K562 (cell line): ENCODE results near the gene TMEM69. TPM values are rescaled to one million over a fixed set of nuclear protein-coding genes. Genes with fewer than 3 reads are reported as not detected.
A peak's percentile ranks its signal among the peaks of the same experiment; 100 is the strongest.

Experiments
- ADNP ChIP-seq: fragments of 200-800 bp; sonication (Bioruptor generic); IDR thresholded peaks from 2 replicates; pipeline ENCODE4 v1.6.1; 2016; ENCODE audit warnings: missing genetic modification characterization, missing compliant biosample characterization
- BRF1 ChIP-seq: IDR thresholded peaks from 3 replicates; pipeline ENCODE4 v1.6.1; 2011; ENCODE audit warnings: borderline replicate concordance, mild to moderate bottlenecking; ENCODE audit not compliant: insufficient read length; ENCODE audit errors: extremely low read depth
- CC2D1A ChIP-seq: fragments of 450-650 bp; IDR thresholded peaks from 2 replicates; pipeline ENCODE4 v1.6.1; 2017; ENCODE audit warnings: mild to moderate bottlenecking
- CHCHD3 ChIP-seq: fragments of 250-450 bp; sonication (Bioruptor Pico); IDR thresholded peaks from 2 replicates; pipeline ENCODE4 v2.1.2; 2022; ENCODE audit warnings: mild to moderate bottlenecking
- FOSL1 ChIP-seq: fragments of 200-800 bp; sonication (Bioruptor generic); conservative IDR thresholded peaks from 2 replicates; pipeline ENCODE4 v1.6.1; 2016; ENCODE audit warnings: missing genetic modification characterization, missing compliant biosample characterization
- HCFC1 ChIP-seq: IDR thresholded peaks from 2 replicates; pipeline ENCODE4 v1.6.1; 2012; ENCODE audit warnings: low read depth, low read length, improper control_type of control experiment
- MAFG ChIP-seq: fragments of 450-650 bp; conservative IDR thresholded peaks from 2 replicates; pipeline ENCODE4 v1.6.1; 2016; ENCODE audit warnings: missing genetic modification characterization, missing compliant biosample characterization
- MCM7 ChIP-seq, 2 experiments: fragments of 450-650 bp; IDR thresholded peaks; 2 replicates each; pipeline ENCODE4 v1.6.1; 2016 to 2018
- NCOR1 ChIP-seq: fragments of 450-650 bp; IDR thresholded peaks from 2 replicates; pipeline ENCODE4 v1.6.1; 2016; ENCODE audit warnings: mild to moderate bottlenecking, moderate library complexity
- NR2C1 ChIP-seq, 2 experiments: fragments of 450-650 bp; IDR thresholded peaks; 2 replicates each; pipeline ENCODE4 v1.6.1; 2017; ENCODE audit warnings: mild to moderate bottlenecking in 2 of 2, antibody characterized with exemption in 1 of 2, inconsistent platforms in 1 of 2, missing compliant biosample characterization in 1 of 2, missing genetic modification characterization in 1 of 2
- RBM17 ChIP-seq: fragments of 200-400 bp; formaldehyde crosslinking; IDR thresholded peaks from 2 replicates; pipeline ENCODE4 v1.6.1; 2017; ENCODE audit warnings: low read depth, mild to moderate bottlenecking, low read length, borderline replicate concordance
- RFX7 ChIP-seq: fragments of 250-450 bp; sonication (Bioruptor Pico); IDR thresholded peaks from 2 replicates; pipeline ENCODE4 v1.5.1; 2021; ENCODE audit warnings: mild to moderate bottlenecking
- SIRT6 ChIP-seq: IDR thresholded peaks from one replicate; pipeline ENCODE4 v1.6.1; 2012; ENCODE audit warnings: low read depth, mild to moderate bottlenecking, control low read depth, inconsistent platforms, low read length, moderate library complexity
- SIX5 ChIP-seq, 2 experiments: IDR thresholded peaks; 2 replicates each; pipeline ENCODE4 v1.6.1; 2011; ENCODE audit warnings: low read length in 2 of 2, borderline replicate concordance in 1 of 2, low read depth in 1 of 2, mild to moderate bottlenecking in 1 of 2, moderate library complexity in 1 of 2; ENCODE audit not compliant: insufficient read depth in 1 of 2
- VEZF1 ChIP-seq: fragments of 200-800 bp; sonication (Bioruptor generic); IDR thresholded peaks from 2 replicates; pipeline ENCODE4 v1.6.1; 2017; ENCODE audit warnings: missing genetic modification characterization, missing compliant biosample characterization
- XRCC3 ChIP-seq: fragments of 450-650 bp; IDR thresholded peaks from 2 replicates; pipeline ENCODE4 v1.6.1; 2017; ENCODE audit warnings: mild to moderate bottlenecking, moderate library complexity
- ZC3H8 ChIP-seq: fragments of 450-650 bp; IDR thresholded peaks from 2 replicates; pipeline ENCODE4 v1.6.1; 2017
- ZFX ChIP-seq: sonication (generic); formaldehyde crosslinking; IDR thresholded peaks from 2 replicates; pipeline ENCODE4 v1.8.0; 2022; ENCODE audit warnings: mild to moderate bottlenecking, missing genetic modification reagents, moderate library complexity
- ZNF586 ChIP-seq: fragments of 450-650 bp; formaldehyde crosslinking; conservative IDR thresholded peaks from 2 replicates; pipeline ENCODE4 v1.4.0; 2020; ENCODE audit warnings: mild to moderate bottlenecking, moderate library complexity
- ZNF668 ChIP-seq: fragments of 250-450 bp; sonication (Bioruptor Pico); IDR thresholded peaks from 2 replicates; pipeline ENCODE4 v1.8.0; 2022; ENCODE audit warnings: mild to moderate bottlenecking, inconsistent platforms
- ZNF740 ChIP-seq, 3 experiments: fragments of 200-800 bp in 1 of 3; sonication (Bioruptor generic) in 1 of 3; sonication (generic) in 1 of 3; formaldehyde crosslinking in 1 of 3; IDR thresholded peaks; 2 replicates each; pipeline versions ENCODE4 v1.6.1 to v1.8.0; 2016 to 2022; ENCODE audit warnings: mild to moderate bottlenecking in 2 of 3, missing compliant biosample characterization in 2 of 3, missing genetic modification characterization in 2 of 3, missing genetic modification reagents in 1 of 3
- polyA plus RNA-seq, 8 experiments: library from polyadenylated mRNA; depleted of rRNA in 4 of 8; stranded (reverse) in 5 of 8; unstranded in 3 of 8; fragments of >200 nt; fragmentation: Nextera tagmentation in 2 of 8; fragmentation: Illumina TruSeq in 1 of 8; extraction: Ambion mirVana in 2 of 8; extraction: Trizol in 1 of 8; gene quantifications; 2 replicates each; pipeline versions ENCODE4 v1.2.1 to v1.2.3, GENCODE V29; 2011 to 2014; ENCODE audit warnings: inconsistent platforms in 1 of 8, missing spikeins in 1 of 8
- total RNA-seq, 7 experiments: library from RNA; depleted of rRNA in 6 of 7; stranded (reverse); fragments of >200 nt in 6 of 7; fragmentation: Illumina TruSeq in 2 of 7; extraction: Trizol in 2 of 7; gene quantifications; 2 replicates each; pipeline versions ENCODE4 v1.2.1 to v1.2.3, GENCODE V29; 2011 to 2021; ENCODE audit warnings: low replicate concordance in 1 of 7

The TMEM69 gene
- total and polyA plus RNA-seq, 9 of the 15 experiments (the other 6 are each of a cell fraction or from before 2014, with no cell fraction given): 47.3 to 248 (median 103) TPM

GRCh38 chr1:45687754-45688740 is at the start of gene TMEM69 (continued):
- TF ChIP-seq SIRT6 (peak; percentile 53), ZNF668 (CRISPR knock-in tag) (no peak), RFX7 (CRISPR knock-in tag) (no peak), CC2D1A (peak; percentile 42; the same call in 1 of the 2 replicates), ZC3H8 (no peak), CHCHD3 (CRISPR knock-in tag) (no peak), BRF1 (no peak), ADNP (tag) (peak; percentile 48; the same call in 1 of the 2 replicates), XRCC3 (no peak), SIX5 (IDR thresholded peaks at IDR 0.05; ENCODE audit: borderline replicate concordance in 1 of 2, insufficient read depth in 1 of 2, low read depth in 1 of 2, low read length in 2 of 2) (peak in 1 of 2 experiments; percentile 22; a peak in 1 of 4 replicates), HCFC1 (peak; percentile 84), ZNF586 (CRISPR knock-in tag) (no peak), NCOR1 (no peak; the same call in 1 of the 2 replicates), MCM7 (IDR thresholded peaks at IDR 0.05) (no peak), NR2C1 (IDR thresholded peaks at IDR 0.05) (peak; percentile 75), NR2C1 (tag; IDR thresholded peaks at IDR 0.05) (peak; percentile 77), ZNF740 (CRISPR knock-in tag; IDR thresholded peaks at IDR 0.05) (no peak; the same call in 1 of the 2 replicates), ZNF740 (tag; IDR thresholded peaks at IDR 0.05) (peak in 1 of 2 experiments; percentile 62; a peak in 1 of 4 replicates), VEZF1 (CRISPR knock-in tag) (peak; percentile 84), MAFG (tag) (no peak), FOSL1 (tag) (peak; percentile 68), RBM17 (no peak), ZFX (CRISPR knock-in tag) (peak; percentile 61; the same call in 1 of the 2 replicates)
